HEK293 (cell line): ENCODE measurements around the gene BTF3L4.
A peak's percentile ranks its signal among the peaks of the same experiment; 100 is the strongest.

ENCODE experiments used
- CTCF ChIA-PET: fragments of 350-600 bp; formaldehyde crosslinking; extraction: SDS; loops from one replicate; lab custom pipeline; 2021; ENCODE audit warnings: antibody characterized with exemption; lab: Yijun Ruan, JAX
- POLR2A ChIA-PET: fragments of 300-600 bp; formaldehyde crosslinking; extraction: SDS; loops from one replicate; lab custom pipeline; 2020; ENCODE audit warnings: antibody characterized with exemption, inconsistent platforms; lab: Yijun Ruan, JAX
- H3K27ac ChIP-seq: fragments of 200-500 bp; sonication (Bioruptor generic); 2 replicates; pipeline ENCODE4 v1.5.1; 2014; ENCODE audit warnings: low read depth, low read length, control low read depth, inconsistent platforms; ENCODE audit errors: extremely low read depth
- H3K36me3 ChIP-seq, 2 experiments: fragments of 200-500 bp in 1 of 2; sonication (Bioruptor generic) in 1 of 2; 1 replicate in 1 of 2; 2 replicates in 1 of 2; pipeline ENCODE4 v1.5.1; 2014 to 2017; ENCODE audit warnings: inconsistent platforms in 2 of 2, low read length in 2 of 2; ENCODE audit not compliant: control insufficient read depth in 2 of 2, insufficient read depth in 1 of 2
- H3K4me1 ChIP-seq: fragments of 200-500 bp; sonication (Bioruptor generic); 2 replicates; pipeline ENCODE4 v1.5.1; 2014; ENCODE audit warnings: mild to moderate bottlenecking, low read length, inconsistent platforms; ENCODE audit not compliant: control insufficient read depth, insufficient read depth
- H3K4me3 ChIP-seq: 2 replicates; pipeline ENCODE4 v1.5.1; 2011; ENCODE audit warnings: low read depth, mild to moderate bottlenecking, control low read depth, low read length, moderate library complexity
- H3K9me3 ChIP-seq: fragments of 200-500 bp; sonication (Bioruptor generic); 2 replicates; pipeline ENCODE4 v1.5.1; 2014; ENCODE audit warnings: low read depth, low read length, inconsistent platforms; ENCODE audit not compliant: control insufficient read depth, insufficient read depth
- GLIS1 ChIP-seq: fragments of 450-650 bp; formaldehyde crosslinking; IDR thresholded peaks from 2 replicates; pipeline ENCODE4 v1.5.1; 2016; ENCODE audit warnings: missing biosample characterization, missing genetic modification characterization
- SCRT1 ChIP-seq: fragments of 450-650 bp; formaldehyde crosslinking; IDR thresholded peaks from 2 replicates; pipeline ENCODE4 v1.5.1; 2016; ENCODE audit warnings: missing biosample characterization, missing genetic modification characterization, borderline replicate concordance
- SCRT2 ChIP-seq: fragments of 450-650 bp; formaldehyde crosslinking; IDR thresholded peaks from 2 replicates; pipeline ENCODE4 v1.5.1; 2016; ENCODE audit warnings: missing biosample characterization, missing genetic modification characterization
- ZBTB20 ChIP-seq: fragments of 450-650 bp; formaldehyde crosslinking; IDR thresholded peaks from 2 replicates; pipeline ENCODE4 v1.5.1; 2016; ENCODE audit warnings: missing biosample characterization, missing genetic modification characterization
- ZBTB21 ChIP-seq: fragments of 450-650 bp; formaldehyde crosslinking; IDR thresholded peaks from 2 replicates; pipeline ENCODE4 v1.5.1; 2017; ENCODE audit warnings: missing biosample characterization, missing genetic modification characterization
- ZBTB48 ChIP-seq: fragments of 450-650 bp; formaldehyde crosslinking; IDR thresholded peaks from 2 replicates; pipeline ENCODE4 v1.5.1; 2016; ENCODE audit warnings: missing biosample characterization, missing genetic modification characterization
- ZNF174 ChIP-seq: fragments of 450-650 bp; formaldehyde crosslinking; IDR thresholded peaks from 2 replicates; pipeline ENCODE4 v1.5.0; 2017; ENCODE audit warnings: missing biosample characterization, mild to moderate bottlenecking, missing genetic modification characterization
- ZNF19 ChIP-seq: fragments of 450-650 bp; formaldehyde crosslinking; IDR thresholded peaks from 2 replicates; pipeline ENCODE4; 2016; ENCODE audit warnings: missing biosample characterization, missing genetic modification characterization, low read depth
- ZNF239 ChIP-seq: fragments of 450-650 bp; formaldehyde crosslinking; IDR thresholded peaks from 2 replicates; pipeline ENCODE4 v1.5.1; 2016; ENCODE audit warnings: missing biosample characterization, missing genetic modification characterization
- ZNF366 ChIP-seq: fragments of 450-650 bp; formaldehyde crosslinking; conservative IDR thresholded peaks from 2 replicates; pipeline ENCODE4 v1.5.1; 2016; ENCODE audit warnings: missing biosample characterization, missing genetic modification characterization
- ZNF37A ChIP-seq: fragments of 450-650 bp; IDR thresholded peaks from 2 replicates; pipeline ENCODE4 v1.5.1; 2018; ENCODE audit warnings: missing biosample characterization, missing genetic modification characterization
- ZNF549 ChIP-seq: fragments of 450-650 bp; IDR thresholded peaks from 2 replicates; pipeline ENCODE4 v1.5.1; 2018; ENCODE audit warnings: missing biosample characterization, missing genetic modification characterization, mild to moderate bottlenecking, inconsistent platforms, moderate library complexity
- ZNF747 ChIP-seq: fragments of 450-650 bp; formaldehyde crosslinking; IDR thresholded peaks from 2 replicates; pipeline ENCODE4 v1.5.1; 2016; ENCODE audit warnings: missing biosample characterization, missing genetic modification characterization
- ZNF777 ChIP-seq: fragments of 450-650 bp; formaldehyde crosslinking; IDR thresholded peaks from 2 replicates; pipeline ENCODE4 v1.5.1; 2017; ENCODE audit warnings: missing biosample characterization, missing genetic modification characterization, borderline replicate concordance
- ZNF830 ChIP-seq: fragments of 450-650 bp; IDR thresholded peaks from 2 replicates; pipeline ENCODE4 v1.5.0; 2018; ENCODE audit warnings: missing biosample characterization, missing genetic modification characterization, low read depth, mild to moderate bottlenecking, moderate library complexity
- ZSCAN16 ChIP-seq: fragments of 450-650 bp; formaldehyde crosslinking; IDR thresholded peaks from 2 replicates; pipeline ENCODE4 v1.5.1; 2016; ENCODE audit warnings: missing biosample characterization, missing genetic modification characterization
- TF ChIP-seq, protein P1 (sequence below): fragments of 450-650 bp; formaldehyde crosslinking; IDR thresholded peaks from 2 replicates; pipeline ENCODE4 v1.5.1; 2016; ENCODE audit warnings: missing biosample characterization, missing genetic modification characterization
- TF ChIP-seq, protein P2 (sequence below): fragments of 450-650 bp; formaldehyde crosslinking; IDR thresholded peaks from 2 replicates; pipeline ENCODE4 v1.5.1; 2017; ENCODE audit warnings: missing biosample characterization, mild to moderate bottlenecking, missing genetic modification characterization, moderate library complexity

BTF3L4 gene

DNA sequence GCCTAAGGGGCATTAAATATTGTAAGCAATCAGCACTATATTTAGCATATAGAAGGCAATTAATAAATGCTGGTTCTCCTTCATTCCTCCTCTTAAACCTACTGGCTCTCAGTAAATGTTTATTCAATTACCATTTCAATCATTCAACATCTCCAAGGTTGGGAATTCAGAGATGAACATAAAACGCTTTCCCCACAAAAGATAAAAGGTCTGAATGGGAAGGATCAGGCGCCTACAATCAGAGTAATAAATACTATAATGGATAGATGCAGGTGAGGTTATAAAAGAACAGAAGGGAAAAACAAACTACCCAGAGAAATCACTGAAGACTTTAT is 22.1 kb upstream of the BTF3L4 start:
- Histone ChIP-seq H3K4me1 (no peaks in the 10 kb centered on the region), H3K9me3 (no peaks in the 10 kb centered on the region), H3K36me3 (peaks cover 0 to 28% of the 10 kb centered on the region in 2 experiments; a peak in 2 of 3 replicates), H3K27ac (no peak overlapping the region), H3K4me3 (no peak overlapping the region)
- POLR2A ChIA-PET: interaction anchor here (1.3 to 3.3 kb wide), 2 partner anchors 18 to 21 kb away, joined by 4 to 30 read pairs; partner anchors contain the start of genes BTF3L4 and TXNDC12
- TF ChIP-seq ZNF747 (tag by site-specific recombination) (no peak), ZNF366 (peak; percentile 29; the same call in 1 of the 2 replicates), ZNF549 (no peak)
- CTCF ChIA-PET: no interaction called here

- Histone ChIP-seq H3K9me3 (no peaks in the 10 kb centered on the region), H3K4me1 (no peaks in the 10 kb centered on the region), H3K27ac (no peak overlapping the region), H3K36me3 (peaks cover 14 to 40% of the 10 kb centered on the region in 2 experiments; a peak in 2 of 3 replicates), H3K4me3 (no peak overlapping the region)
- CTCF ChIA-PET: interaction anchor here (0.6 kb wide), 1 partner anchor 28 kb away, joined by 3 read pairs; no protein-coding TSS in a partner anchor
- POLR2A ChIA-PET: interaction anchor here (0.7 kb wide), 1 partner anchor 1086 kb away, joined by 5 read pairs; no protein-coding TSS in a partner anchor
- TF ChIP-seq ZSCAN16 (tag by site-specific recombination) (peak; percentile 75), ZNF830 (tag by site-specific recombination) (no peak), ZNF37A (tag by site-specific recombination) (no peak), GLIS1 (tag by site-specific recombination) (peak; percentile 7; the same call in 1 of the 2 replicates), ZBTB20 (no peak), ZNF174 (tag by site-specific recombination) (no peak)
- TF ChIP-seq, protein P1, sequence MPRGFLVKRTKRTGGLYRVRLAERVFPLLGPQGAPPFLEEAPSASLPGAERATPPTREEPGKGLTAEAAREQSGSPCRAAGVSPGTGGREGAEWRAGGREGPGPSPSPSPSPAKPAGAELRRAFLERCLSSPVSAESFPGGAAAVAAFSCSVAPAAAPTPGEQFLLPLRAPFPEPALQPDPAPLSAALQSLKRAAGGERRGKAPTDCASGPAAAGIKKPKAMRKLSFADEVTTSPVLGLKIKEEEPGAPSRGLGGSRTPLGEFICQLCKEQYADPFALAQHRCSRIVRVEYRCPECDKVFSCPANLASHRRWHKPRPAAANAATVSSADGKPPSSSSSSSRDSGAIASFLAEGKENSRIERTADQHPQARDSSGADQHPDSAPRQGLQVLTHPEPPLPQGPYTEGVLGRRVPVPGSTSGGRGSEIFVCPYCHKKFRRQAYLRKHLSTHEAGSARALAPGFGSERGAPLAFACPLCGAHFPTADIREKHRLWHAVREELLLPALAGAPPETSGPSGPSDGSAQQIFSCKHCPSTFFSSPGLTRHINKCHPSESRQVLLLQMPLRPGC (tag by site-specific recombination): no peak
Measured at GRCh38 chr1:52037402-52037814, 18.7 kb upstream of the BTF3L4 start.

GRCh38 chr1:52037909-52038308 is 18.2 kb upstream of the BTF3L4 start:
- POLR2A ChIA-PET: interaction anchor here (0.7 kb wide), 1 partner anchor 16 kb away, joined by 4 read pairs; no protein-coding TSS in a partner anchor
- TF ChIP-seq SCRT2 (tag by site-specific recombination) (peak; percentile 84), SCRT1 (tag by site-specific recombination) (peak; percentile 59; the same call in 1 of the 2 replicates)
- TF ChIP-seq, protein P2, sequence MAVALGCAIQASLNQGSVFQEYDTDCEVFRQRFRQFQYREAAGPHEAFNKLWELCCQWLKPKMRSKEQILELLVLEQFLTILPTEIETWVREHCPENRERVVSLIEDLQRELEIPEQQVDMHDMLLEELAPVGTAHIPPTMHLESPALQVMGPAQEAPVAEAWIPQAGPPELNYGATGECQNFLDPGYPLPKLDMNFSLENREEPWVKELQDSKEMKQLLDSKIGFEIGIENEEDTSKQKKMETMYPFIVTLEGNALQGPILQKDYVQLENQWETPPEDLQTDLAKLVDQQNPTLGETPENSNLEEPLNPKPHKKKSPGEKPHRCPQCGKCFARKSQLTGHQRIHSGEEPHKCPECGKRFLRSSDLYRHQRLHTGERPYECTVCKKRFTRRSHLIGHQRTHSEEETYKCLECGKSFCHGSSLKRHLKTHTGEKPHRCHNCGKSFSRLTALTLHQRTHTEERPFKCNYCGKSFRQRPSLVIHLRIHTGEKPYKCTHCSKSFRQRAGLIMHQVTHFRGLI: no peak
- CTCF ChIA-PET: no interaction called here
- no peak overlapping the region for H3K4me3 ChIP-seq
- no peak overlapping the region for H3K27ac ChIP-seq
- no peaks in the 10 kb centered on the region for H3K9me3 ChIP-seq
- H3K4me1 ChIP-seq: no peaks in the 10 kb centered on the region
- peaks cover 14 to 37% of the 10 kb centered on the region in 2 experiments; a peak in 2 of 3 replicates for H3K36me3 ChIP-seq

DNA sequence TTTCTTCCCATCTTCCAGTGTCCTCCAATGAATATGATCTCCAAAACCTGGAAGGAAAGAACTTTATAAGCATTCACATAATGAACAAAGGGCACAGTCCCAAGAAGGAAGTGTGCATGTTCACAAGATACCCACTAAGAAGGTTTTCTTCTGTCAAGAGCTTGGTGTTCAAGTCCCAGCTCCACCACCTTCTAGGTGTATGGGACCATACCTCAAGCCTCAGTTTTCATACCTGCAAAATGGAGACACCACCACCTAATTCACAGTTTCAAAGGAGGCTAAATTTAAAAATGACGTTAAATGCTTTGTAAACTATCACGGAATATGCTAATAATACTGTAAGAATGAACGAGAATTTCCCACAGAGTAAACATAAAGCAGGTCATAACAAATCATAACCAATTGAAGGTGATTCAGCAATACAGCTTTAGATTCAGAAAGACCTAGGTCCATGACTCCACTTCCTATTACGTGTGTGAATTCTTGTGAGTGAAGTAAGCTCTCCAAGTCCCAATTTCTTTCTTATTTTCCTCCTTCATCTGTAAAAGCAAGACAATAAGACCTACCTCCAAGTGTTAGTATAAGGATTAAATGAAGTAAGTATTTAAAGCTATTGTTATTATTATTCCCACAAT is 14.4 kb upstream of the BTF3L4 start:
- peaks cover 14 to 37% of the 10 kb centered on the region in 2 experiments; a peak in 2 of 3 replicates for H3K36me3 ChIP-seq
- no peaks in the 10 kb centered on the region for H3K4me1 ChIP-seq
- H3K27ac ChIP-seq: no peak overlapping the region
- H3K9me3 ChIP-seq: no peaks in the 10 kb centered on the region
- TF ChIP-seq ZBTB48 (tag by site-specific recombination): no peak
- no peak for TF ChIP-seq ZBTB21
- no peak for TF ChIP-seq ZNF777 (tag by site-specific recombination)
- no peak for TF ChIP-seq ZNF239 (tag by site-specific recombination)
- no peak for TF ChIP-seq ZNF19 (tag by site-specific recombination)
- ChIA-PET CTCF (no interaction called here), POLR2A (interaction anchor here (0.7 to 1.2 kb wide), 2 partner anchors 15 to 21 kb away, joined by 3 to 6 read pairs; no protein-coding TSS in a partner anchor)
- no peak overlapping the region for H3K4me3 ChIP-seq
